Heart left ventricle (tissue), 16 donors: ENCODE measurements around the gene WFDC2. TPM values are rescaled to one million over a fixed set of nuclear protein-coding genes. Genes with fewer than 3 reads are reported as not detected.

Experiments used
- ATAC-seq, 4 donors: fragments of 200-7000 bp; cut with Tn5 transposase; one replicate each; pipeline ENCODE4 v1.9.1; 2020 to 2022; ENCODE audit warnings: moderate library complexity in 4 of 4, mild to moderate bottlenecking in 3 of 4, moderate number of reproducible peaks in 1 of 4
- DNase-seq, 5 donors: peaks; one replicate each; pipeline ENCODE4 v3.0.0-alpha.2; 2020
- H3K27ac ChIP-seq, 12 donors: fragments of 200-600 bp; sonication (generic) in 4 of 12; one replicate each; pipeline versions ENCODE4 v1.5.0 to v1.8.0; 2016 to 2022; ENCODE audit warnings: mild to moderate bottlenecking in 2 of 12
- H3K27me3 ChIP-seq, 9 donors: fragments of 200-600 bp; sonication (generic) in 2 of 9; one replicate each; pipeline versions ENCODE4 v1.5.1 to v1.8.0; 2016 to 2022; ENCODE audit warnings: mild to moderate bottlenecking in 3 of 9
- H3K36me3 ChIP-seq, 9 donors: fragments of 200-600 bp; sonication (generic) in 2 of 9; one replicate each; pipeline versions ENCODE4 v1.5.0 to v1.8.0; 2018 to 2022; ENCODE audit warnings: mild to moderate bottlenecking in 2 of 9
- H3K4me1 ChIP-seq, 12 donors: fragments of 200-600 bp; sonication (generic) in 4 of 12; one replicate each; pipeline versions ENCODE4 v1.5.0 to v1.8.0; 2016 to 2022; ENCODE audit warnings: mild to moderate bottlenecking in 3 of 12
- H3K4me3 ChIP-seq, 12 donors: fragments of 200-600 bp; sonication (generic) in 4 of 12; one replicate each; pipeline versions ENCODE4 v1.5.0 to v1.8.0; 2017 to 2022; ENCODE audit warnings: mild to moderate bottlenecking in 9 of 12, moderate library complexity in 4 of 12
- H3K9me3 ChIP-seq, 12 donors: fragments of 200-600 bp; sonication (generic) in 4 of 12; one replicate each; pipeline versions ENCODE4 v1.5.0 to v1.8.0; 2016 to 2022; ENCODE audit warnings: mild to moderate bottlenecking in 1 of 12
- CTCF ChIP-seq, 12 donors: fragments of 200-600 bp; sonication (generic) in 4 of 12; IDR thresholded peaks; one replicate each; pipeline versions ENCODE4 v1.5.0 to v1.8.0; 2018 to 2022; ENCODE audit warnings: antibody characterized with exemption in 12 of 12, mild to moderate bottlenecking in 5 of 12
- POLR2A ChIP-seq, 2 donors: fragments of 450-650 bp; IDR thresholded peaks; one replicate each; pipeline ENCODE4 v1.6.1; 2017; ENCODE audit warnings: antibody characterized with exemption in 2 of 2, mild to moderate bottlenecking in 2 of 2, moderate library complexity in 2 of 2
- WGBS, 4 donors: extraction: QIAGEN DNeasy Blood & Tissue Kit in 2 of 4; methylation state at CpG; one replicate each; pipeline versions ENCODE4 v1.1.5 to v1.1.7; 2013 to 2018; 5-methylcytosine and 5-hydroxymethylcytosine counted together
- intact Hi-C, 10 donors: fragments of 100-400 bp; cut with DNase I; formaldehyde crosslinking; loops; one replicate each; pipeline versions ENCODE4 v1.11.1 to v1.14.2; 2022
- polyA plus RNA-seq, 2 donors: library from polyadenylated mRNA; stranded (reverse); fragments of 200-250 nt; gene quantifications; one replicate each; pipeline ENCODE4 v1.2.3, GENCODE V29; 2013
- total RNA-seq, 9 donors: library from RNA; depleted of rRNA in 2 of 9; stranded (reverse); fragments of >200 nt in 2 of 9; fragmentation: NEBNext Ultra II Directional in 3 of 9; extraction: Animal tissue kit (Norgen Biotek cat#: 25700) in 3 of 9; gene quantifications; one replicate each; pipeline versions ENCODE4 v1.1.0 to v1.2.4, GENCODE V29; 2016 to 2023
- donor health status: ischemic (EF 13 %, LVEDD 7.1; RV severe dilation, severe dysfunction).
- donor health status: healthy with polysubstance abuse.
- donor health status: DM: no; HTN: yes; CAD: no.
- donor health status: DM: no; HTN: no; CAD: no.
- donor health status: ischemic (EF 25% LVEDD 6.9; RV normal size, moderate dysfunction).
- donor health status: ischemic (EF 25% LVEDD 5.7; RV mildly dilated, moderate dysfunction).
- donor health status: healthy.
- donor health status: DM: yes; HTN: yes; CAD: no.
- donor health status: ischemic (EF 35%, LVEDD 5.7; RV mildly dilated, moderate dysfunction).
- donor health status: nonischemic (EF 11% LVEDD 7.7; RV severe dilation, severe dysfunction).
- donor health status: DM: yes; HTN: yes; CAD: no.
- donor health status: PGD.
- donor health status: ischemic (EF 29% LVEDD 5.4; RV normal size, mild dysfunction).
- donor health status: nonischemic (EF 23%, LVEDD 6.1; RV moderate dilation, normal function).

WFDC2 gene
- total and polyA plus RNA-seq, 11 donors, result 0.51 to 4.7 (median 0.77) TPM; not detected in 8

DNA sequence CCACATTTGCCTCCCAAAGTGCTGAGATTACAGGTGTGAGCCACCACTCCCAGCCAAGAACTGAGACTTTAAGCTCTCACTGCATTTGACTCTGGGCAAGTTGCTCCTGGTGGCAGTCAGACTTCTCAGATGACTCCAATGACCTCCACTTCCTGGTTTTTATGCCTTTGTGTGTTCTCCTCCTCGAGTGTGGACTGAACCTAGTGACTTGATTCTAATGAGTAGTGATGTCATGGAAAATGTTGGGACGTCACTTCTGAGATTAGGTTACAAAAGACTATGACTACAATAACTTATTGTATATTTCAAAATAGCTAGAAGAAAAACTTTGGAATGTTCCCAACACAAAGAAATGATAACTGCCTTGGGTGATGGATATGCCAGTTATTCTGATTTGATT lies 33.9 kb downstream of the WFDC2 start:
- H3K9me3 ChIP-seq, result no peaks in the 10 kb centered on the region
- intact Hi-C loops, result no loop called here
- 27 to 48% (median 39%) methylated on average over 2 of the region's 2 CpGs for WGBS, 4 donors
- H3K36me3 ChIP-seq, result no peaks in the 10 kb centered on the region
- ATAC-seq (no peak), DNase-seq (no peak)
- peaks cover 0 to 30% (median 11%) of the 10 kb centered on the region in 9 donors for H3K27me3 ChIP-seq
- TF ChIP-seq CTCF (IDR thresholded peaks at IDR 0.05) (no peak), POLR2A (IDR thresholded peaks at IDR 0.05) (no peak)
- H3K4me3 ChIP-seq, result no peak overlapping the region
- no peak overlapping the region for H3K27ac ChIP-seq
- H3K4me1 ChIP-seq, result peaks cover 0 to 4% (median 0%) of the 10 kb centered on the region in 12 donors

DNA sequence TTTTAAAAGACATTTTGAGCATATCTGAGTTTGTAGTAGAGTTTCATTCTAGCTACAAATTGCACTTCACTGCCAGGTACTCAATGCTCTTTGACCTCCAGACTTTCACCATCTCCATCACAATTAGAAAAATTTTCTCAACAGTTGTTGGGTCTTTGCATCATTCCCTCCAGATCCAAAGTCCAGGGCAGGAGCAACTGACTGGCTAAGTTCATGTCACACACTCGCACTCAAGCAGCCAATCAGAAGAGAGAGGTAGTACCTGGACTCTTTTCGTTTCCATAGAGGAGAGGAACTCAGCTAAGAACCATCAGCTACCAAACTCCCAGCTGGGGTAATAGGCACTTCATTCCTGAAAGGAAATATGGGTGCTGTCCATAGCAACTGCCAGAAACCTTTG lies 36.8 kb downstream of the WFDC2 start:
- WGBS, 4 donors, result 68 to 84% (median 73%) methylated on average over 2 of the region's 2 CpGs
- ATAC-seq, result no peak
- peaks cover 0 to 4% (median 0%) of the 10 kb centered on the region in 12 donors for H3K4me1 ChIP-seq

GRCh38 chr20:45507011-45507820 lies 37.7 kb downstream of the WFDC2 start:
- ATAC-seq (no peak), DNase-seq (no peak)
- H3K9me3 ChIP-seq, result no peaks in the 10 kb centered on the region
- H3K4me1 ChIP-seq, result no peaks in the 10 kb centered on the region
- WGBS, 4 donors, result 81 to 85% (median 84%) methylated on average over 5 of the region's 5 CpGs
- intact Hi-C loops, result no loop called here
- no peak overlapping the region for H3K4me3 ChIP-seq
- H3K36me3 ChIP-seq, result no peaks in the 10 kb centered on the region
- no peak overlapping the region for H3K27ac ChIP-seq
- TF ChIP-seq POLR2A (IDR thresholded peaks at IDR 0.05) (no peak), CTCF (IDR thresholded peaks at IDR 0.05) (no peak)
- H3K27me3 ChIP-seq, result peaks cover 0 to 18% (median 0%) of the 10 kb centered on the region in 9 donors

More for the DNA sequence above, 36.8 kb downstream of the WFDC2 start:
- Histone ChIP-seq H3K4me3 (no peak overlapping the region), H3K9me3 (no peaks in the 10 kb centered on the region), H3K36me3 (no peaks in the 10 kb centered on the region), H3K27ac (no peak overlapping the region), H3K27me3 (peaks cover 0 to 17% (median 1%) of the 10 kb centered on the region in 9 donors)
- TF ChIP-seq POLR2A (IDR thresholded peaks at IDR 0.05) (no peak), CTCF (IDR thresholded peaks at IDR 0.05) (no peak)
- DNase-seq, result no peak
- intact Hi-C loops, result no loop called here

DNA sequence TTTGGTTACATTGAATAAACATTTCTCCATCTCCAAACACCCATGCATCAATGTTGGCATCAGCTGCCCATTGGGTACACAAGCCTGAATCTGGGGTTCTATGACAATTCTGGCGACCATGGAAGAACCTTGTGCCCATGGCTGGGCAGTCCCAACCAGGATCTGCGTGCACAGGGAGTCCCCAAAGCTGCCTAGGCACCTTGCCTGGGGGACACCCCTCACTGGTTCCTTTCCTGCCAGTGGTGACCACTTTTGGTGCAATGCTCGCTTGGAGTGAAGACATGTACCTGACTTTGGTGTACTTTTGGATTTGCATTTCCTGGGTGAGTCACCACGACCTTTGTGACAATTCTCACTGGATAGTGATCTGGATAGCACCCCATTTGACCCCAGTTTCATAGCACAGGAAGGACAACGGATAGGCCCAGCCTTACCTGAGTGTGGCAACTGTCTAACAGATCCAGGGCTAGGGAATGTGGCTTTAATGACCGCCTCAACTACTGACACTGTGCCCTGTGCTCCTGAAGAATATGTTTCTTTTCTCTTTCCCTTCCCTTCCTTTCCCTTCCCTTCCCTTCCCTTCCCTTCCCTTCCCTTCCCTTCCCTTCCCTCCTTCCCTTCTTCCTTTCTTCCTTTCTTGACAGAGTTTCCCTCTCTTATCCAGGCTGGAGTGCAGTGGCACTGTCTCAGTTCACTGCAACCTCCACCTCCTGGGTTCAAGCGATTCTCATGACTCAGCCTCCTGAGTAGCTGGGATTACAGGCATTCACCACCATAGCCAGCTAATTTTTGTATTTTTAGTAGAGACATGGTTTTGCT lies 38.7 kb downstream of the WFDC2 start:
- WGBS, 4 donors, result 65 to 73% (median 69%) methylated on average over 6 to 7 of the region's 7 CpGs
- TF ChIP-seq CTCF (IDR thresholded peaks at IDR 0.05), result no peak
- TF ChIP-seq POLR2A (IDR thresholded peaks at IDR 0.05), result no peak
- no peak overlapping the region for H3K27ac ChIP-seq
- H3K27me3 ChIP-seq, result peaks cover 0 to 15% (median 2%) of the 10 kb centered on the region in 9 donors
- no peaks in the 10 kb centered on the region for H3K36me3 ChIP-seq
- no peak overlapping the region for H3K4me3 ChIP-seq
- no peak for ATAC-seq
- no peaks in the 10 kb centered on the region for H3K9me3 ChIP-seq
- intact Hi-C loops, result no loop called here
- no peaks in the 10 kb centered on the region for H3K4me1 ChIP-seq
- no peak for DNase-seq
